ENCODE measurements around the gene TUBB3. TPM values are rescaled to one million over a fixed set of nuclear protein-coding genes. Genes with fewer than 3 reads are reported as not detected.

TUBB3 gene
- total RNA-seq, 1 experiment from 2014 or later: 209 TPM

DNA sequence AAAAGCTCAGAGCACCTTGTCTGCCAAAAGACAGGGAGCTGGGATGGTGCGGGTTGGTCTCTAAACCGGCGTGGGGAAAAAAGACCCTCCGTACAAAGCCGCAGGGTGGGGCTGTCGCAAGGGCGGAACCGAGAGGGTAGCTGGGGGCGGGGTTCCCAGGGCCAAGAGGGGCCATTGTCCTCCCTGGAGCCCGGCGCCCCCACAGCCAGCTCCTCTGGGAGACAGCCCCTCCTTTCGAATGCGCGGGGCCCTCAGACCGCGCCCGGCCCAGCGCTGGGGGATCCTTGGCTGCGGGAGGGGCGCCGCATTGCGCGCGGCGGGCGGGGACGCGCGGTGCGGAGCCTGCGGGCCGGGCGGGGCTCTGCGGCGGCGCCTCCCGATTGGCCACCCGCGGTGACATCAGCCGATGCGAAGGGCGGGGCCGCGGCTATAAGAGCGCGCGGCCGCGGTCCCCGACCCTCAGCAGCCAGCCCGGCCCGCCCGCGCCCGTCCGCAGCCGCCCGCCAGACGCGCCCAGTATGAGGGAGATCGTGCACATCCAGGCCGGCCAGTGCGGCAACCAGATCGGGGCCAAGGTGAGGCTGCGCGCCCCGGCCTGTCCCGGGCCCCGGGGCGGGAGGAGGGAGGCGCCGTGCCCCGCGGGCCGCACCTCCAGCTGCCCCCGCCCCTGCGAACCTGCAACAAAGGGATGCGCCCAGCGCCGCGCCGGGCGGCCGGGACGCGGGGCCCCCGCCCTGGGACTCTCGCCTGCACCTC is at the start of gene TUBB3 (continued):
- TF ChIP-seq ZNF263 (CRISPR knock-in tag; IDR thresholded peaks at IDR 0.05; ENCODE audit: low read depth) (no peak), RORB (CRISPR knock-in tag; IDR thresholded peaks at IDR 0.05) (no peak), ZNF671 (CRISPR knock-in tag; IDR thresholded peaks at IDR 0.05) (peak; percentile 71; the same call in 1 of the 2 replicates), PREB (CRISPR knock-in tag; IDR thresholded peaks at IDR 0.05; ENCODE audit: borderline replicate concordance) (no peak; the same call in 1 of the 2 replicates), TEAD1 (CRISPR knock-in tag; IDR thresholded peaks at IDR 0.05) (no peak), ZNF423 (CRISPR knock-in tag; IDR thresholded peaks at IDR 0.05) (no peak), E2F4 (CRISPR knock-in tag; IDR thresholded peaks at IDR 0.05; ENCODE audit: borderline replicate concordance, low read depth) (no peak), ESRRA (CRISPR knock-in tag; IDR thresholded peaks at IDR 0.05; ENCODE audit: borderline replicate concordance) (no peak), TP53 (CRISPR knock-in tag; IDR thresholded peaks at IDR 0.05) (peak; percentile 70; the same call in 1 of the 2 replicates), JAZF1 (CRISPR knock-in tag; IDR thresholded peaks at IDR 0.05) (no peak), ZNF232 (CRISPR knock-in tag; IDR thresholded peaks at IDR 0.05) (no peak)
- TF ChIP-seq, protein P1, sequence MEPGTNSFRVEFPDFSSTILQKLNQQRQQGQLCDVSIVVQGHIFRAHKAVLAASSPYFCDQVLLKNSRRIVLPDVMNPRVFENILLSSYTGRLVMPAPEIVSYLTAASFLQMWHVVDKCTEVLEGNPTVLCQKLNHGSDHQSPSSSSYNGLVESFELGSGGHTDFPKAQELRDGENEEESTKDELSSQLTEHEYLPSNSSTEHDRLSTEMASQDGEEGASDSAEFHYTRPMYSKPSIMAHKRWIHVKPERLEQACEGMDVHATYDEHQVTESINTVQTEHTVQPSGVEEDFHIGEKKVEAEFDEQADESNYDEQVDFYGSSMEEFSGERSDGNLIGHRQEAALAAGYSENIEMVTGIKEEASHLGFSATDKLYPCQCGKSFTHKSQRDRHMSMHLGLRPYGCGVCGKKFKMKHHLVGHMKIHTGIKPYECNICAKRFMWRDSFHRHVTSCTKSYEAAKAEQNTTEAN (CRISPR knock-in tag; IDR thresholded peaks at IDR 0.05): 0 out of 2 replicates have a peak, but pooled peaks have one; percentile 13
- TF ChIP-seq, protein P2, sequence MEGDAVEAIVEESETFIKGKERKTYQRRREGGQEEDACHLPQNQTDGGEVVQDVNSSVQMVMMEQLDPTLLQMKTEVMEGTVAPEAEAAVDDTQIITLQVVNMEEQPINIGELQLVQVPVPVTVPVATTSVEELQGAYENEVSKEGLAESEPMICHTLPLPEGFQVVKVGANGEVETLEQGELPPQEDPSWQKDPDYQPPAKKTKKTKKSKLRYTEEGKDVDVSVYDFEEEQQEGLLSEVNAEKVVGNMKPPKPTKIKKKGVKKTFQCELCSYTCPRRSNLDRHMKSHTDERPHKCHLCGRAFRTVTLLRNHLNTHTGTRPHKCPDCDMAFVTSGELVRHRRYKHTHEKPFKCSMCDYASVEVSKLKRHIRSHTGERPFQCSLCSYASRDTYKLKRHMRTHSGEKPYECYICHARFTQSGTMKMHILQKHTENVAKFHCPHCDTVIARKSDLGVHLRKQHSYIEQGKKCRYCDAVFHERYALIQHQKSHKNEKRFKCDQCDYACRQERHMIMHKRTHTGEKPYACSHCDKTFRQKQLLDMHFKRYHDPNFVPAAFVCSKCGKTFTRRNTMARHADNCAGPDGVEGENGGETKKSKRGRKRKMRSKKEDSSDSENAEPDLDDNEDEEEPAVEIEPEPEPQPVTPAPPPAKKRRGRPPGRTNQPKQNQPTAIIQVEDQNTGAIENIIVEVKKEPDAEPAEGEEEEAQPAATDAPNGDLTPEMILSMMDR (IDR thresholded peaks at IDR 0.05): no peak

DNA sequence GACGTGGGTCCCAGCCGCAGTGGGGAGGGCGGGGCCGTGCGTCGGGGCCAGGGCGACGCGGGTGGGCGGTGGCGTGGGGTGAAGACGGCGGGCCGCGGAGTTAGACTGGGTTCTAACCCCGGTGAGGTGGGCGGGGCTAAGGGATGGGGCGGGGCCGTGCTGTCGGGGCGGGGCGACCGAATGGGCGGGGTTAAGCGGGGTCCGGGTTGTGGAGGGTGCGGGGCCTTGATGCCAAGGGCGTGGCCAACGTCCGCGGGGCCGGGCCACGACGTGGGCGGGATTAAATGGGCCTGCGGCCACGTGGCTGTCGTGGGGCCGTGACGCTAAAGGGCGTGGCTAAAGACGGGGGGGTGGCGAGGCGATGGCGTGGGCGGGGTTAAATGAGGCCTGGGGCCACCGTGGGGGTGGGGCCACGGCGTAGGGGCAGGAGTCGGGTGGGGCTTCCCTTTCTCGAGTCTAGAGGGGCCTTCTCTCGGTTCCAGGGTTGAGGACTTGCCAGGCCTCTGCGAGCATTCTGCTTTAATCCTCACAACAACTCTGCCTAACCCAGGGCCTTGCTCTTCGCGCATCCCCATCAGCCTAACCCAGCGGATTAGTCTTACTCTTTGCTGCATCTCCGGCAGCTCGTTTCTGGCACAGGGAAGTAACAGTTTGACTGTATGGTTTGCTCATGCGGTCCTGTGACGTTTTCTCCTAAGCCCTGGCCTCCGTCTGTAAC is 49.0 kb upstream of the TUBB3 start:
- Mint-ChIP-seq H3K36me3 (peaks cover 31% of the 10 kb centered on the region), H3K4me1 (no peaks in the 10 kb centered on the region), H3K27ac (peak overlapping the region; percentile 95), H3K4me3 (peak overlapping the region; percentile 82), H3K27me3 (ENCODE audit: low read depth) (peaks cover 4% of the 10 kb centered on the region; the same call in 1 of the 2 replicates), H3K9me3 (peaks cover 8% of the 10 kb centered on the region)
- ChIA-PET CTCF (interaction anchor here (0.8 to 1.4 kb wide), 8 partner anchors 11 to 1137 kb away, joined by 3 to 19 read pairs (median 4); partner anchors contain the start of gene TUBB3), POLR2A (interaction anchor here (0.6 to 1.2 kb wide), 6 partner anchors 20 to 1079 kb away, joined by 3 to 8 read pairs (median 5); no protein-coding TSS in a partner anchor)
- ATAC-seq (peak; percentile 88), DNase-seq (ENCODE audit: low spot score) (peak; percentile 95)
- TF ChIP-seq, protein P3, sequence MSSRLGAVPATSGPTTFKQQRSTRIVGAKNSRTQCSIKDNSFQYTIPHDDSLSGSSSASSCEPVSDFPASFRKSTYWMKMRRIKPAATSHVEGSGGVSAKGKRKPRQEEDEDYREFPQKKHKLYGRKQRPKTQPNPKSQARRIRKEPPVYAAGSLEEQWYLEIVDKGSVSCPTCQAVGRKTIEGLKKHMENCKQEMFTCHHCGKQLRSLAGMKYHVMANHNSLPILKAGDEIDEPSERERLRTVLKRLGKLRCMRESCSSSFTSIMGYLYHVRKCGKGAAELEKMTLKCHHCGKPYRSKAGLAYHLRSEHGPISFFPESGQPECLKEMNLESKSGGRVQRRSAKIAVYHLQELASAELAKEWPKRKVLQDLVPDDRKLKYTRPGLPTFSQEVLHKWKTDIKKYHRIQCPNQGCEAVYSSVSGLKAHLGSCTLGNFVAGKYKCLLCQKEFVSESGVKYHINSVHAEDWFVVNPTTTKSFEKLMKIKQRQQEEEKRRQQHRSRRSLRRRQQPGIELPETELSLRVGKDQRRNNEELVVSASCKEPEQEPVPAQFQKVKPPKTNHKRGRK (CRISPR knock-in tag; IDR thresholded peaks at IDR 0.05; ENCODE audit: borderline replicate concordance): no peak
- TF ChIP-seq KAT7 (CRISPR knock-in tag; IDR thresholded peaks at IDR 0.05; ENCODE audit: borderline replicate concordance) (no peak), PREB (CRISPR knock-in tag; IDR thresholded peaks at IDR 0.05; ENCODE audit: borderline replicate concordance) (no peak), HMGA2 (CRISPR knock-in tag; IDR thresholded peaks at IDR 0.05) (no peak), ZNF317 (CRISPR knock-in tag; IDR thresholded peaks at IDR 0.05; ENCODE audit: borderline replicate concordance, low read depth) (no peak), SP1 (CRISPR knock-in tag; conservative IDR thresholded peaks at IDR 0.05) (peak; percentile 93), TCF7 (CRISPR knock-in tag; IDR thresholded peaks at IDR 0.05; ENCODE audit: low read depth) (no peak), PRRX2 (CRISPR knock-in tag; IDR thresholded peaks at IDR 0.05) (no peak), TP53 (CRISPR knock-in tag; IDR thresholded peaks at IDR 0.05) (no peak), IRF1 (CRISPR knock-in tag; IDR thresholded peaks at IDR 0.05) (no peak)
- TF ChIP-seq, protein P4, sequence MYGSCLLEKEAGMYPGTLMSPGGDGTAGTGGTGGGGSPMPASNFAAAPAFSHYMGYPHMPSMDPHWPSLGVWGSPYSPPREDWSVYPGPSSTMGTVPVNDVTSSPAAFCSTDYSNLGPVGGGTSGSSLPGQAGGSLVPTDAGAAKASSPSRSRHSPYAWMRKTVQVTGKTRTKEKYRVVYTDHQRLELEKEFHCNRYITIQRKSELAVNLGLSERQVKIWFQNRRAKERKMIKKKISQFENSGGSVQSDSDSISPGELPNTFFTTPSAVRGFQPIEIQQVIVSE (CRISPR knock-in tag; IDR thresholded peaks at IDR 0.05; ENCODE audit: borderline replicate concordance): no peak
- TF ChIP-seq, protein P5, sequence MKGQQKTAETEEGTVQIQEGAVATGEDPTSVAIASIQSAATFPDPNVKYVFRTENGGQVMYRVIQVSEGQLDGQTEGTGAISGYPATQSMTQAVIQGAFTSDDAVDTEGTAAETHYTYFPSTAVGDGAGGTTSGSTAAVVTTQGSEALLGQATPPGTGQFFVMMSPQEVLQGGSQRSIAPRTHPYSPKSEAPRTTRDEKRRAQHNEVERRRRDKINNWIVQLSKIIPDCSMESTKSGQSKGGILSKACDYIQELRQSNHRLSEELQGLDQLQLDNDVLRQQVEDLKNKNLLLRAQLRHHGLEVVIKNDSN (CRISPR knock-in tag; IDR thresholded peaks at IDR 0.05): peak; percentile 87

Measured in WTC11 (cell line).